CD8-positive, alpha-beta memory T cell (primary cell): ENCODE data around the gene TULP1. TPM values are rescaled to one million over a fixed set of nuclear protein-coding genes. Genes with fewer than 3 reads are reported as not detected.

Experiments
- CTCF ChIA-PET: fragments of 350-600 bp; sonication (Branson Sonifier 250); formaldehyde crosslinking; loops from one replicate; lab custom pipeline; 2021; ENCODE audit warnings: antibody characterized with exemption; lab: Charles Lee
- POLR2A ChIA-PET: fragments of 350-600 bp; sonication (Branson Sonifier 250); formaldehyde crosslinking; loops from one replicate; lab custom pipeline; 2021; ENCODE audit warnings: antibody characterized with exemption; lab: Charles Lee
- DNase-seq, 5 donors: peaks; one replicate each; pipeline versions ENCODE4 v3.0.0 to v3.0.0-alpha.2; 2020 to 2022; ENCODE audit warnings: mixed read lengths in 1 of 5
- H3K27ac ChIP-seq: one replicate; pipeline ENCODE4 v1.7.0; 2013; ENCODE audit warnings: low read depth, mild to moderate bottlenecking, low read length, moderate library complexity
- H3K27me3 ChIP-seq: 2 replicates; pipeline ENCODE4 v1.7.0; 2013; ENCODE audit warnings: low read length, mild to moderate bottlenecking; ENCODE audit not compliant: insufficient read depth, poor library complexity, severe bottlenecking
- H3K36me3 ChIP-seq: 2 replicates; pipeline ENCODE4 v1.7.0; 2013; ENCODE audit warnings: mild to moderate bottlenecking, low read length, moderate library complexity; ENCODE audit not compliant: insufficient read depth
- H3K4me1 ChIP-seq: 2 replicates; pipeline ENCODE4 v1.7.0; 2013; ENCODE audit warnings: mild to moderate bottlenecking, low read length, moderate library complexity; ENCODE audit not compliant: insufficient read depth
- H3K4me3 ChIP-seq: 2 replicates; pipeline ENCODE4 v1.7.0; 2013; ENCODE audit warnings: mild to moderate bottlenecking, low read length
- H3K9me3 ChIP-seq: 2 replicates; pipeline ENCODE4 v1.7.0; 2013; ENCODE audit warnings: mild to moderate bottlenecking, low read length
- H3K27ac Mint-ChIP-seq, 8 donors: one replicate each; pipeline ENCODE4 v1.8.0; 2020 to 2021; ENCODE audit warnings: mixed read lengths in 8 of 8, mild to moderate bottlenecking in 6 of 8, inconsistent platforms in 3 of 8, moderate library complexity in 3 of 8
- H3K27me3 Mint-ChIP-seq, 2 donors: one replicate each; pipeline ENCODE4 v1.8.0; 2020 to 2021; ENCODE audit warnings: mixed read lengths in 2 of 2, mild to moderate bottlenecking in 1 of 2, moderate library complexity in 1 of 2
- H3K36me3 Mint-ChIP-seq, 3 donors: one replicate each; pipeline ENCODE4 v1.8.0; 2020 to 2021; ENCODE audit warnings: mixed read lengths in 3 of 3, inconsistent platforms in 1 of 3, mild to moderate bottlenecking in 1 of 3
- H3K4me1 Mint-ChIP-seq, 3 donors: one replicate each; pipeline ENCODE4 v1.8.0; 2020 to 2021; ENCODE audit warnings: mixed read lengths in 3 of 3, inconsistent platforms in 1 of 3, mild to moderate bottlenecking in 1 of 3
- H3K4me3 Mint-ChIP-seq, 7 donors: one replicate each; pipeline ENCODE4 v1.8.0; 2020 to 2021; ENCODE audit warnings: mixed read lengths in 7 of 7, mild to moderate bottlenecking in 6 of 7, moderate library complexity in 4 of 7, inconsistent platforms in 2 of 7
- H3K9me3 Mint-ChIP-seq, 5 donors: one replicate each; pipeline ENCODE4 v1.8.0; 2020 to 2022; ENCODE audit warnings: mixed read lengths in 5 of 5, mild to moderate bottlenecking in 3 of 5, moderate library complexity in 2 of 5, inconsistent platforms in 1 of 5
- polyA plus RNA-seq: library from polyadenylated mRNA; unstranded; fragments of 300-500 nt; fragmentation: Illumina TruSeq; gene quantifications from one replicate; pipeline ENCODE4 v1.2.3, GENCODE V29; 2021
- total RNA-seq, 2 experiments: library from RNA; stranded (reverse); gene quantifications; one replicate each; pipeline ENCODE4 v1.2.3, GENCODE V29; 2021

Gene TULP1
- total and polyA plus RNA-seq, 3 experiments from 2014 or later, result not detected

DNA sequence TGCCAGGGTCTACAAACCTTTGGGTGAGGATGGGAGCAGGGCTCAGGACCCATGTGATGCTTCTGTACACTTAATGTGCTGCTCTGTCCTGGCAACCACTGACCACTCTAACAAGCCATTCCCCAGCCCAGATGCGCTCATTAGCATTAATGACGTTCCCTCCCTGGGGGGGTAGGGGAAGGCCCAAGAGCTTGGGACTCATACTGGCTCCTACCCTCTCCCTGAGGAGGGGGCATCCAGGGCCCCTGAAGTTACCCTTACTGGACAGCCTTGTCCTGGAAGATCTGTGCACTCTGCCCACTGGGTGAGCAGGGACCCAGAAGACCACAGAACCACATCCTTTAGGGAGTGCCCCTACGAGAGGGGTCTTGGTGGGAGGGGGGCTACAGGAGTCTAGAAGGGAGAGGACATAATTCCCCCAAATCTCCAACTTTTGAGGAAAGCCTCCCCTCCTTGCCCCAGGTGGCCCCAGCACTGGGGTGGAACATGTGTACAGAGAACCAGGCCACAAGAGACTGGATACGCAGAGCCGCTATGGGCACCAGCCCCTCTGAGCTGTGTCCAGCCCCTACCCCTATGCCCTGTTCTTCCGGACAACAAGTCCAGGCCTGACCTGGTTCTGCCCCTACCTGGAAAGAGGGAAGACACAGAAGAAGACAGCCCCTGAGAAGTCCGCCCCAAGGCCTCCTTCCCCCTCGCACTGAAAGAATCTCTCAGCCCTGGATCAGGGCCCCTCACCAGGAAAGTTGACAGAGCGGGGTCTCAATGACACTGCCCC lies 17.2 kb downstream of the TULP1 start:
- POLR2A ChIA-PET, result no interaction called here
- CTCF ChIA-PET, result interaction anchor here (0.8 to 1.6 kb wide), 2 partner anchors 43 to 194 kb away, joined by 3 read pairs; partner anchors contain the start of gene FANCE

DNA sequence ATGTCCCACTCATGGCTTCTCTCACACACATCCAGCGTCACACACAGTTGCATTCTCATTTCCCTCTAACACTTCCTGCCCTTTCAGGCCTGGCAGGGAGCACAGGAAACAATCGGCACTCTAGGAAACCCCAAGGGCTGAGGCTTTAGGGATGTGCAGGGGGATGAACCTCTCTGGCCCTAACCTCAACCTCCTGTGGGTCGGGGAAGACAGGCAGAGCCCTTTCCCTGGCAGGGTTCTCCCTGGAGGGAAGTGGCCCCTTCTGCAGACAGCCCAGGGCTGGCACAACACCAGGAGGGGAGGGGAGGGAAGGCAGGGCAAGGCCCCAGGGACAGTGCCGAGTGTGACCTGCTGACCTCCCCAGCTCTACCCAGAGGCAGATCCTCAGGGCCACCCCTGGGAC lies 18.5 kb downstream of the TULP1 start:
- H3K4me3 Mint-ChIP-seq, result peak overlapping the region in 3 of 7 donors; percentile 1 to 37 (median 28)
- CTCF ChIA-PET, result no interaction called here
- Histone ChIP-seq H3K9me3 (no peaks in the 10 kb centered on the region), H3K27me3 (peaks cover 8% of the 10 kb centered on the region), H3K4me3 (no peak overlapping the region), H3K27ac (no peak overlapping the region), H3K36me3 (no peaks in the 10 kb centered on the region), H3K4me1 (peaks cover 10% of the 10 kb centered on the region)
- POLR2A ChIA-PET, result no interaction called here
- DNase-seq, result peak in 1 of 5 donors; percentile 43
- H3K27ac Mint-ChIP-seq, result peak overlapping the region in 6 of 8 donors; percentile 0 to 71 (median 12)
- H3K27me3 Mint-ChIP-seq, result peaks cover 0 to 6% of the 10 kb centered on the region in 2 donors
- H3K4me1 Mint-ChIP-seq, result peaks cover 18 to 48% (median 24%) of the 10 kb centered on the region in 3 donors
- peaks cover 0 to 1% (median 0%) of the 10 kb centered on the region in 3 donors for H3K36me3 Mint-ChIP-seq
- no peaks in the 10 kb centered on the region for H3K9me3 Mint-ChIP-seq

More for the DNA sequence above, 17.2 kb downstream of the TULP1 start:
- peak overlapping the region; percentile 73 to 90 (median 80) for H3K4me3 Mint-ChIP-seq
- peak overlapping the region in 4 of 8 donors; percentile 60 to 73 (median 64) for H3K27ac Mint-ChIP-seq
- Histone ChIP-seq H3K4me1 (peaks cover 10% of the 10 kb centered on the region), H3K36me3 (no peaks in the 10 kb centered on the region), H3K4me3 (no peak overlapping the region), H3K27ac (peak overlapping the region; percentile 24), H3K9me3 (no peaks in the 10 kb centered on the region), H3K27me3 (peaks cover 8% of the 10 kb centered on the region)
- peaks cover 0 to 1% (median 0%) of the 10 kb centered on the region in 3 donors for H3K36me3 Mint-ChIP-seq
- no peaks in the 10 kb centered on the region for H3K9me3 Mint-ChIP-seq
- peak in 1 of 5 donors; percentile 41 for DNase-seq
- peaks cover 18 to 48% (median 24%) of the 10 kb centered on the region in 3 donors for H3K4me1 Mint-ChIP-seq
- peaks cover 5 to 16% of the 10 kb centered on the region in 2 donors for H3K27me3 Mint-ChIP-seq

DNA sequence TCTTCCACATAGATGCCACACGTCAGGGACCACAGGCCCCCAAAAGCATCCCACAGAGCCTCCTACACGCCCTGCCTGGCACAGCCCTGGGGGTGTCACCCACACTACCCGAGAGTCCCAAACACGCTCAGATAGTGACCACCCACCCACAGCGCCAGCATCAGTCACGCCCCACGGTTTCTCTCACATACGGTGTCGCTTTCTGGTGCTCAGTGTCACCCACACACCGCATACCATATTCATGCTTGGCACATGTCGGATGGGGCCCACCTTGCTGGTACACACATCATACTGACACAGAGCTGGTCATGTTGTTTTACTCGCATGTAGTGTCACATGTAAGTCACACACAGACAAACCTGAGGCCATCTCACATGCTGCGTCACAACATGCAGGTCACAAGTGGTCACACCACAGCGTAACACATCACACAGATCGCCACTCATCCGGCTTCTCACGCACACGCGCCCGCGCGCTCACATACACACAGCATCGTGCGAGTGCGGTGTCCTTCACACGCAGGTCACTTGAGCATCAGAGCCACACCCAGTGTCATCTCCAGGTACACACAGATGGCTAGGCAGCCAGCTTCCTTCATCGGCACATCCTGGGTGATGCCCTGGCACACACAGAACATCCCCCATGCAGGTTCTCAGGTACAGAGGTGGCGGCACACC lies 19.3 kb downstream of the TULP1 start:
- POLR2A ChIA-PET, result no interaction called here

DNA sequence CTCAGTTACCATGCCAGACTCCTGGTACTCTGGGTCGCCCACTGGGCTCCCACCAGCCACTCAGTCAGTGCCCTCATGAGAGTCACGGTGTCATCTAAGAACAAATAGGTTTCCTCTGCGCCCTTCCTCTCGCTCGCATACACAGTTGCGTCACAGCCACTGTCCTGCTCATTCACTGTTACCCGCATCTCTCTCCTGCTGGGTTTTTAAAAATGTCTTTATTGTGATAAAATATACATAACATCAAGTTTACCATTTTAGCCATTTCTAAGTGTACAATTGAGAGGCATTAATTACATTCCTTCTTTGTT lies 19.8 kb downstream of the TULP1 start:
- peaks cover 14 to 41% (median 15%) of the 10 kb centered on the region in 3 donors for H3K4me1 Mint-ChIP-seq
- H3K36me3 Mint-ChIP-seq, result peaks cover 0 to 1% (median 0%) of the 10 kb centered on the region in 3 donors
- Histone ChIP-seq H3K27ac (no peak overlapping the region), H3K4me1 (peaks cover 1% of the 10 kb centered on the region), H3K36me3 (no peaks in the 10 kb centered on the region), H3K9me3 (no peaks in the 10 kb centered on the region), H3K4me3 (no peak overlapping the region), H3K27me3 (no peaks in the 10 kb centered on the region)
- ChIA-PET CTCF (no interaction called here), POLR2A (no interaction called here)
- peak overlapping the region in 3 of 8 donors; percentile 2 to 55 (median 16) for H3K27ac Mint-ChIP-seq
- no peak for DNase-seq
- H3K9me3 Mint-ChIP-seq, result no peaks in the 10 kb centered on the region
- no peaks in the 10 kb centered on the region for H3K27me3 Mint-ChIP-seq
- H3K4me3 Mint-ChIP-seq, result no peak overlapping the region

More for the DNA sequence above, 19.3 kb downstream of the TULP1 start:
- Mint-ChIP-seq H3K27ac (peak overlapping the region in 4 of 8 donors; percentile 0 to 71 (median 4)), H3K9me3 (no peaks in the 10 kb centered on the region), H3K27me3 (peaks cover 0 to under 1% of the 10 kb centered on the region in 2 donors), H3K4me1 (peaks cover 13 to 44% (median 19%) of the 10 kb centered on the region in 3 donors), H3K36me3 (peaks cover 0 to 1% (median 0%) of the 10 kb centered on the region in 3 donors), H3K4me3 (peak overlapping the region in 2 of 7 donors; percentile 10 to 28)
- Histone ChIP-seq H3K27me3 (peaks cover 5% of the 10 kb centered on the region), H3K4me3 (no peak overlapping the region), H3K36me3 (no peaks in the 10 kb centered on the region), H3K27ac (no peak overlapping the region), H3K4me1 (peaks cover 6% of the 10 kb centered on the region), H3K9me3 (no peaks in the 10 kb centered on the region)
- DNase-seq, result peak in 1 of 5 donors; percentile 29
- CTCF ChIA-PET, result no interaction called here

DNA sequence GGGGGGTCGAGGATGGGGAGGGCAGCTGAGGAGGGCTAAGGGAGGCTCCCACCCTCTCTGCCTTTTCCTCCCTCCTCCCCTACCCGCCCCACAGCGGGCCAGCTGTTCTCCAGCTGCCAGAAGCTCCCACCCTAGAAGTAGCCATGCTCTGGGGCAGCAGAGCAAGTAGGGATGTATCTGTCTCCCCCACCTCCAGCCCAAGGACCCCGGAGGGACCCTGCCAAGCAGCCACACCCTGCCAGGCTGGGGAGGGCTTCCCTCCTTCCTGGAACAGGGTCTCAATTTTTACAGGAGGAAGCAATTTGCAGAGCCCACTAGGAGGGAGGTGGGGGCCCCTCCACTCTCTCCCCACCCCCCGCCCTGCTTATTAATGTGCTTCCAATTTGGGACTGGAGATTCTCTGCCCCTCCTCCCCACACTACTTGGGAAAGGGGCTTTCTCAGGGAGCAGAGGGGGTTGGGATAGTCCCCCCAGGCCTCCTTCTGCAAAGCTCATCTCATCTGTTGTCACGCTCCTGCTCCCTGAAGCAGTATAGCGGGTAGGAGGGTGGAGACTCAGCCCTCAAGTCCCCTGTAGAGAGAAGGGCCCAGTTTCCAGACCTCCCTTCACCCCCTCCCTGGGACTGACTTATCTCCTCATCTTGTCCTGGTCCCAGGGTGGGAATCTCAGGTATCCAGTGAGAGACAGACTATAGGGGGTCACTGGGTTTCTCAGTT lies 20.3 kb downstream of the TULP1 start:
- Histone ChIP-seq H3K4me3 (no peak overlapping the region), H3K27me3 (no peaks in the 10 kb centered on the region), H3K9me3 (no peaks in the 10 kb centered on the region), H3K4me1 (no peaks in the 10 kb centered on the region), H3K27ac (no peak overlapping the region), H3K36me3 (no peaks in the 10 kb centered on the region)
- H3K4me3 Mint-ChIP-seq, result no peak overlapping the region
- peaks cover 0 to 1% (median 0%) of the 10 kb centered on the region in 3 donors for H3K36me3 Mint-ChIP-seq
- ChIA-PET CTCF (no interaction called here), POLR2A (no interaction called here)
- H3K9me3 Mint-ChIP-seq, result no peaks in the 10 kb centered on the region
- peak in 1 of 5 donors; percentile 39 for DNase-seq
- peak overlapping the region in 2 of 8 donors; percentile 2 to 28 for H3K27ac Mint-ChIP-seq
- peaks cover 14 to 43% (median 16%) of the 10 kb centered on the region in 3 donors for H3K4me1 Mint-ChIP-seq
- H3K27me3 Mint-ChIP-seq, result no peaks in the 10 kb centered on the region

DNA sequence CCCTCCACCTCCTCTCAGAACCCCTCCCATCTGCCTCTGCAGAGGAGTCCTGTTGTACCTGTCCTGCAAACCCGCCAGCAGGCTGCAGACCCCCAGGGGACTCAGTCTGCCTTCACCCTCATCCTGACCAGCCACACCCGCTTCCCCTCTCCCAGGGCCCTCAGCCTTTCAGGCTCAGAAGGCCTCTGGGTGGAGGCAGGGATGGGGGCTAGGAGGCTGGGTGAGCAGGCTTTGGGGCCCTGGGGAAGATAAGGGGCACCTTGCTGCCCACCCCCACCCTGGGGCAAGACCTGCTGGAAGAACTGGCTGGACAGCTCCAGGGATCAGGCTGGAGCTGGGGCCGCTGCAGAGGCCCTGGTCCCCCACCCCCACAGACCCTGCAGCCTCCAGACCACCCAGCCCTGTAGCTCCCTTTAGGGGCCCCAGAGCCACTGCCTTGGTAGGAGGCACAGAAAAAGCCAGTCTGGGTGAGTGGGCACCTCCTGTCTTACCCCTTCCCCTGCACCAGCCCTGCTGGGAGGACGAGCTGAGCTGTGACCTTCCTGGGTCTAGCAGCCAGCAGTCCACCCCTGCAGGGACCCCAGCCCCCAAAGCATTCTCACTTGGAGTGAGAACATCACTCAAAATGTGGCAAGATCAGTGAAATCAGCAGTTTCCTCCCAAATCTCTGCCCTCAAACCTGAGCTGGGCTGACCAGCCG lies 21.0 kb downstream of the TULP1 start:
- Histone ChIP-seq H3K36me3 (no peaks in the 10 kb centered on the region), H3K4me1 (no peaks in the 10 kb centered on the region), H3K27ac (no peak overlapping the region), H3K9me3 (no peaks in the 10 kb centered on the region), H3K4me3 (no peak overlapping the region), H3K27me3 (no peaks in the 10 kb centered on the region)
- H3K27ac Mint-ChIP-seq, result no peak overlapping the region
- no peaks in the 10 kb centered on the region for H3K27me3 Mint-ChIP-seq
- CTCF ChIA-PET, result no interaction called here
- DNase-seq, result no peak
- peaks cover 0 to 1% (median 0%) of the 10 kb centered on the region in 3 donors for H3K36me3 Mint-ChIP-seq
- POLR2A ChIA-PET, result no interaction called here
- H3K4me3 Mint-ChIP-seq, result no peak overlapping the region
- peaks cover 14 to 43% (median 16%) of the 10 kb centered on the region in 3 donors for H3K4me1 Mint-ChIP-seq
- no peaks in the 10 kb centered on the region for H3K9me3 Mint-ChIP-seq

DNA sequence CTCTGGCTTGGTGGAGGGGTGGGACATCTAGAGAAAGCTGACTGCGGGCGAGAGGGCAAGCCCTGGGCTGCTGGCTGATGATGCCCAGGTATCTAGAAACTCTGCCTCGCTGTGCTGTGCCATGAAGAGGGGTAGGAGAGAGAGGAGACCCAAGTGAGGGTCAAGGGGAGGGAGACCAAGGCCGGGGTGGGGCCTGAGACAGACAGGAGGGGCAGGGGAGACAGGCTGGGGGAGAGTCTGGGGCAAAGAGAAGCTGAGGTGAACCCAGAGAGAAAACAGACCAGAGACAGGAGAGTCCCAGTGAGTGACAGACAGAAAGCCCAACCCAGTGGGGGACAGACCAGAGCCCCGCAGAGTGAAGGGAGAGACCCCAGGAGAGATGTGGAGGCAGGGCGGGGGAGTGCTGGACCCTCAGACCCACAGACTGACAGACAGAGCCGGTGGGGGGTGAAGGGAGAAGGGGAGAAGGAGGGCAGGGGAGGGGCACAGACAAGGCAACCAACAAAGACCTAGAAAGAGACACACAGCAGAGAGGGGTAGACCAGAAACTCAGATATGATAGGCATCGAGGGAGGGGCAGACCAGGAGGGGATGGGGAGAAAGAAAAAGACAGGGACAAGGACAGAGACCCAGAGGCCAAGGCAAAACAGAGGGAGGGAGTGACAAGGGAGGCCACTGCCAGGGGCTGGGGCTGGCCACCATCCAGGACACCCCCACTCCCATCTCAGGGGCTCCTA lies 21.7 kb downstream of the TULP1 start:
- Mint-ChIP-seq H3K27ac (peak overlapping the region in 1 of 8 donors; percentile 72), H3K27me3 (no peaks in the 10 kb centered on the region)
- POLR2A ChIA-PET, result no interaction called here

More for the DNA sequence above, 21.7 kb downstream of the TULP1 start:
- H3K36me3 ChIP-seq, result no peaks in the 10 kb centered on the region
- H3K4me1 Mint-ChIP-seq, result peaks cover 14 to 41% (median 15%) of the 10 kb centered on the region in 3 donors
- CTCF ChIA-PET, result no interaction called here
- H3K4me3 ChIP-seq, result no peak overlapping the region
- H3K4me1 ChIP-seq, result no peaks in the 10 kb centered on the region
- no peaks in the 10 kb centered on the region for H3K9me3 ChIP-seq
- H3K27me3 ChIP-seq, result no peaks in the 10 kb centered on the region
- peaks cover 0 to under 1% (median 0%) of the 10 kb centered on the region in 3 donors for H3K36me3 Mint-ChIP-seq
- H3K9me3 Mint-ChIP-seq, result no peaks in the 10 kb centered on the region
- no peak overlapping the region for H3K27ac ChIP-seq
- DNase-seq, result no peak
- H3K4me3 Mint-ChIP-seq, result peak overlapping the region in 1 of 7 donors; percentile 2
